GM23338 (cell line): Measurements from ENCODE around the gene INTS3.

Source experiments
- CREB1 ChIP-seq: fragments of 250-450 bp; sonication (Bioruptor Pico); IDR thresholded peaks from 2 replicates; pipeline ENCODE4 v1.5.0; 2020; ENCODE audit warnings: low read depth, mild to moderate bottlenecking, moderate library complexity
- EZH2 ChIP-seq: fragments of 200-600 bp; sonication (generic); IDR thresholded peaks from one replicate; pipeline ENCODE4 v1.8.0; 2017; ENCODE audit warnings: antibody characterized with exemption, mild to moderate bottlenecking, low read depth; ENCODE audit not compliant: unreplicated experiment
- EZH2phosphoT487 ChIP-seq: fragments of 200-600 bp; sonication (generic); IDR thresholded peaks from one replicate; pipeline ENCODE4 v1.8.1; 2018; ENCODE audit warnings: antibody characterized with exemption; ENCODE audit not compliant: unreplicated experiment
- JUNB ChIP-seq: IDR thresholded peaks from one replicate; pipeline ENCODE4 v1.6.1; 2016; ENCODE audit warnings: antibody characterized with exemption; ENCODE audit not compliant: unreplicated experiment
- NANOG ChIP-seq: IDR thresholded peaks from 2 replicates; pipeline ENCODE4 v1.6.1; 2016; ENCODE audit warnings: antibody characterized with exemption, borderline replicate concordance
- POLR2AphosphoS5 ChIP-seq: IDR thresholded peaks from 2 replicates; pipeline ENCODE4 v1.6.1; 2016; ENCODE audit warnings: antibody characterized with exemption, low read depth
- STAT1 ChIP-seq: IDR thresholded peaks from one replicate; pipeline ENCODE4 v1.6.1; 2016; ENCODE audit warnings: antibody characterized with exemption; ENCODE audit not compliant: unreplicated experiment
- ZNF331 ChIP-seq: fragments of 250-450 bp; sonication (Bioruptor Pico); IDR thresholded peaks from 2 replicates; pipeline ENCODE4 v1.5.0; 2020; ENCODE audit warnings: low read depth, mild to moderate bottlenecking, moderate library complexity
- TF ChIP-seq, protein P1 (sequence below), 2 experiments: fragments of 200-600 bp in 1 of 2; sonication (generic) in 1 of 2; conservative IDR thresholded peaks; 2 replicates each; pipeline versions ENCODE4 v1.5.1 to v1.6.1; 2016 to 2017; ENCODE audit warnings: antibody characterized with exemption in 2 of 2, low read depth in 2 of 2, mild to moderate bottlenecking in 2 of 2, moderate library complexity in 1 of 2
- TF ChIP-seq, protein P2 (sequence below): IDR thresholded peaks from one replicate; pipeline ENCODE4 v1.6.1; 2018; ENCODE audit warnings: antibody characterized with exemption; ENCODE audit not compliant: unreplicated experiment

DNA sequence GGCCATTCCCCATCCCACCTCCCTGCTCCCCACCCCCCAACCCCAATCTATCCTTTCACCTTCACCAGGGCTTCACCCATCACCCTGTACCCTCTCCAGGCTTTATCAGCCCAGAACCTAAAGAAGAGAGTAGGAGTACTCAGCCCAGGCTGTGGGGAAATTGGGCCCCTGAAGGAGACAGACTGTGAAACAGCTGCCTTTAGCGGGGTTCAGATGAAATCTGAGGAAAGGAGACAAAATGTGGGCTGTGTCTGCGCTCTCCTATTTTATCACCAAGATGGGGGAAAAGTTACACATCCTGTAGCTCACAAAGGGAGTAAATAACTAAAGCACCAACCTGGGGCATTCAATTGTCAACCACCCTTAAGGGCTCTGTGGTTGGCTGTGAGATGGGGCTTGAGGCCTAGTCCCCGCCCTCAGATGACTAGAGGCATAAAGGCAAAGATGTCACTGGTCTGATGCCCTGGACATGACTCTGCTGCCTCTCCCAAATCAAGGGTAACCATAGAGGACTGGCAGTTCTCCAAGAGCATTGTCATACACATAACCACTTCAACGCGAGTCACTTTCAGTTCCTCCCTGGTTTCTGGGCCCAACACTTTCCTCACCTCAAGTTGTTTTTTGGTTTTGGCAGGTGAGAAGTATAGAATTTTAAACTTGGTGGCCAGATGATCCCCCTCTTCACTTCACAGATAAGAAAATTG, 77.3 kb downstream of the INTS3 start:
- TF ChIP-seq, protein P1, sequence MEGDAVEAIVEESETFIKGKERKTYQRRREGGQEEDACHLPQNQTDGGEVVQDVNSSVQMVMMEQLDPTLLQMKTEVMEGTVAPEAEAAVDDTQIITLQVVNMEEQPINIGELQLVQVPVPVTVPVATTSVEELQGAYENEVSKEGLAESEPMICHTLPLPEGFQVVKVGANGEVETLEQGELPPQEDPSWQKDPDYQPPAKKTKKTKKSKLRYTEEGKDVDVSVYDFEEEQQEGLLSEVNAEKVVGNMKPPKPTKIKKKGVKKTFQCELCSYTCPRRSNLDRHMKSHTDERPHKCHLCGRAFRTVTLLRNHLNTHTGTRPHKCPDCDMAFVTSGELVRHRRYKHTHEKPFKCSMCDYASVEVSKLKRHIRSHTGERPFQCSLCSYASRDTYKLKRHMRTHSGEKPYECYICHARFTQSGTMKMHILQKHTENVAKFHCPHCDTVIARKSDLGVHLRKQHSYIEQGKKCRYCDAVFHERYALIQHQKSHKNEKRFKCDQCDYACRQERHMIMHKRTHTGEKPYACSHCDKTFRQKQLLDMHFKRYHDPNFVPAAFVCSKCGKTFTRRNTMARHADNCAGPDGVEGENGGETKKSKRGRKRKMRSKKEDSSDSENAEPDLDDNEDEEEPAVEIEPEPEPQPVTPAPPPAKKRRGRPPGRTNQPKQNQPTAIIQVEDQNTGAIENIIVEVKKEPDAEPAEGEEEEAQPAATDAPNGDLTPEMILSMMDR (conservative IDR thresholded peaks at IDR 0.05; ENCODE audit: low read depth in 2 of 2), result no peak
- TF ChIP-seq JUNB (no peak), POLR2AphosphoS5 (no peak), EZH2phosphoT487 (no peak), CREB1 (CRISPR knock-in tag) (no peak), NANOG (no peak), EZH2 (no peak), STAT1 (no peak), ZNF331 (no peak)
- TF ChIP-seq, protein P2, sequence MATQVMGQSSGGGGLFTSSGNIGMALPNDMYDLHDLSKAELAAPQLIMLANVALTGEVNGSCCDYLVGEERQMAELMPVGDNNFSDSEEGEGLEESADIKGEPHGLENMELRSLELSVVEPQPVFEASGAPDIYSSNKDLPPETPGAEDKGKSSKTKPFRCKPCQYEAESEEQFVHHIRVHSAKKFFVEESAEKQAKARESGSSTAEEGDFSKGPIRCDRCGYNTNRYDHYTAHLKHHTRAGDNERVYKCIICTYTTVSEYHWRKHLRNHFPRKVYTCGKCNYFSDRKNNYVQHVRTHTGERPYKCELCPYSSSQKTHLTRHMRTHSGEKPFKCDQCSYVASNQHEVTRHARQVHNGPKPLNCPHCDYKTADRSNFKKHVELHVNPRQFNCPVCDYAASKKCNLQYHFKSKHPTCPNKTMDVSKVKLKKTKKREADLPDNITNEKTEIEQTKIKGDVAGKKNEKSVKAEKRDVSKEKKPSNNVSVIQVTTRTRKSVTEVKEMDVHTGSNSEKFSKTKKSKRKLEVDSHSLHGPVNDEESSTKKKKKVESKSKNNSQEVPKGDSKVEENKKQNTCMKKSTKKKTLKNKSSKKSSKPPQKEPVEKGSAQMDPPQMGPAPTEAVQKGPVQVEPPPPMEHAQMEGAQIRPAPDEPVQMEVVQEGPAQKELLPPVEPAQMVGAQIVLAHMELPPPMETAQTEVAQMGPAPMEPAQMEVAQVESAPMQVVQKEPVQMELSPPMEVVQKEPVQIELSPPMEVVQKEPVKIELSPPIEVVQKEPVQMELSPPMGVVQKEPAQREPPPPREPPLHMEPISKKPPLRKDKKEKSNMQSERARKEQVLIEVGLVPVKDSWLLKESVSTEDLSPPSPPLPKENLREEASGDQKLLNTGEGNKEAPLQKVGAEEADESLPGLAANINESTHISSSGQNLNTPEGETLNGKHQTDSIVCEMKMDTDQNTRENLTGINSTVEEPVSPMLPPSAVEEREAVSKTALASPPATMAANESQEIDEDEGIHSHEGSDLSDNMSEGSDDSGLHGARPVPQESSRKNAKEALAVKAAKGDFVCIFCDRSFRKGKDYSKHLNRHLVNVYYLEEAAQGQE, result no peak
